Liver (tissue), 9 donors: ENCODE measurements around the gene TIE1. TPM values are rescaled to one million over a fixed set of nuclear protein-coding genes. Genes with fewer than 3 reads are reported as not detected.
"Not testable (repeated sequence)": the region's sequence is repeated elsewhere in the genome, so short reads cannot be mapped to it uniquely, and the experiment has no call there.

Experiments used
- DNase-seq: peaks from one replicate; pipeline ENCODE4 v3.0.0-alpha.2; 2017; ENCODE audit warnings: low spot score
- H3K27ac ChIP-seq, 2 donors: one replicate each; pipeline ENCODE4 v1.7.0; 2013; ENCODE audit warnings: inconsistent platforms in 2 of 2, low read length in 2 of 2, control low read depth in 1 of 2, low read depth in 1 of 2, mild to moderate bottlenecking in 1 of 2
- H3K27me3 ChIP-seq, 4 donors: one replicate each; pipeline versions ENCODE4 v1.6.1 to v1.7.0; 2013; ENCODE audit warnings: low read length in 3 of 4, inconsistent platforms in 1 of 4, mild to moderate bottlenecking in 1 of 4, moderate library complexity in 1 of 4; ENCODE audit not compliant: control insufficient read depth in 4 of 4, insufficient read depth in 4 of 4
- H3K36me3 ChIP-seq, 4 donors: one replicate each; pipeline versions ENCODE4 v1.6.1 to v1.7.0; 2013; ENCODE audit warnings: low read length in 3 of 4, mild to moderate bottlenecking in 3 of 4, low read depth in 1 of 4, moderate library complexity in 1 of 4; ENCODE audit not compliant: control insufficient read depth in 4 of 4, insufficient read depth in 3 of 4
- H3K4me1 ChIP-seq, 4 donors: one replicate each; pipeline versions ENCODE4 v1.6.1 to v1.7.0; 2013; ENCODE audit warnings: low read length in 3 of 4, mild to moderate bottlenecking in 3 of 4, moderate library complexity in 1 of 4; ENCODE audit not compliant: control insufficient read depth in 4 of 4, insufficient read depth in 4 of 4
- H3K4me3 ChIP-seq, 3 donors: one replicate each; pipeline versions ENCODE4 v1.6.1 to v1.7.0; 2013; ENCODE audit warnings: low read length in 3 of 3, control low read depth in 1 of 3, low read depth in 1 of 3, mild to moderate bottlenecking in 1 of 3
- H3K9ac ChIP-seq, 2 donors: one replicate each; pipeline ENCODE4 v1.7.0; 2013; ENCODE audit warnings: low read length in 2 of 2, mild to moderate bottlenecking in 2 of 2, moderate library complexity in 2 of 2, control low read depth in 1 of 2, low read depth in 1 of 2
- H3K9me3 ChIP-seq, 4 donors: one replicate each; pipeline versions ENCODE4 v1.6.1 to v1.7.0; 2013; ENCODE audit warnings: low read length in 3 of 4; ENCODE audit not compliant: control insufficient read depth in 4 of 4
- EGR1 ChIP-seq, 2 donors: IDR thresholded peaks; 2 replicates each; pipeline ENCODE4 v1.6.1; 2016 to 2018; ENCODE audit warnings: antibody characterized with exemption in 2 of 2, low read depth in 2 of 2
- FOXA2 ChIP-seq: IDR thresholded peaks from 2 replicates; pipeline ENCODE4 v1.6.1; 2016; ENCODE audit warnings: antibody characterized with exemption
- HNF4A ChIP-seq, 2 donors: conservative IDR thresholded peaks; 2 replicates each; pipeline ENCODE4 v1.6.1; 2016; ENCODE audit warnings: antibody characterized with exemption in 2 of 2, mild to moderate bottlenecking in 2 of 2
- MAX ChIP-seq: IDR thresholded peaks from 2 replicates; pipeline ENCODE4 v1.6.1; 2016; ENCODE audit warnings: antibody characterized with exemption
- NR2F2 ChIP-seq: IDR thresholded peaks from 2 replicates; pipeline ENCODE4 v1.6.1; 2016; ENCODE audit warnings: antibody characterized with exemption
- RAD21 ChIP-seq, 2 donors: IDR thresholded peaks; 2 replicates each; pipeline ENCODE4 v1.6.1; 2016; ENCODE audit warnings: antibody characterized with exemption in 2 of 2, mild to moderate bottlenecking in 2 of 2
- RXRA ChIP-seq, 2 donors: IDR thresholded peaks; 2 replicates each; pipeline ENCODE4 v1.6.1; 2017 to 2018; ENCODE audit warnings: antibody characterized with exemption in 2 of 2, mild to moderate bottlenecking in 1 of 2
- SP1 ChIP-seq: IDR thresholded peaks from 2 replicates; pipeline ENCODE4 v1.6.1; 2018; ENCODE audit warnings: antibody characterized with exemption, mild to moderate bottlenecking
- TAF1 ChIP-seq: conservative IDR thresholded peaks from 2 replicates; pipeline ENCODE4 v1.6.1; 2016; ENCODE audit warnings: antibody characterized with exemption, mild to moderate bottlenecking
- YY1 ChIP-seq: IDR thresholded peaks from 2 replicates; pipeline ENCODE4 v1.6.1; 2016; ENCODE audit warnings: antibody characterized with exemption, mild to moderate bottlenecking
- WGBS: extraction: QIAGEN DNeasy Blood & Tissue Kit; methylation state at CpG from one replicate; pipeline ENCODE4 v1.1.7; 2013; 5-methylcytosine and 5-hydroxymethylcytosine counted together
- polyA plus RNA-seq, 2 donors: library from polyadenylated mRNA; stranded (reverse) in 1 of 2; unstranded in 1 of 2; fragments of 200-250 nt in 1 of 2; fragments of >200 nt in 1 of 2; fragmentation: Nextera tagmentation in 1 of 2; extraction: Ambion mirVana in 1 of 2; gene quantifications; one replicate each; pipeline versions ENCODE4 v1.2.1 to v1.2.3, GENCODE V29; 2013 to 2015
- total RNA-seq, 2 donors: library from RNA; depleted of rRNA; stranded (reverse); fragments of >200 nt; gene quantifications; one replicate each; pipeline ENCODE4 v1.2.3, GENCODE V29; 2014
- TF ChIP-seq, protein P1 (sequence below): IDR thresholded peaks from 2 replicates; pipeline ENCODE4 v1.6.1; 2016; ENCODE audit warnings: antibody characterized with exemption, mild to moderate bottlenecking
- TF ChIP-seq, protein P2 (sequence below): fragments of 150-350 bp; IDR thresholded peaks from 2 replicates; pipeline ENCODE4 v1.5.1; 2017; ENCODE audit warnings: improper control_type of control experiment, low read depth, low read length; ENCODE audit not compliant: missing input control
- donor health status: healthy.
- donor health status: healthy.
- donor health status: healthy.
- donor health status: healthy.
- donor health status: healthy.

TIE1 gene
- total and polyA plus RNA-seq, 4 donors, result 3.6 to 17.6 (median 8.9) TPM

- Histone ChIP-seq H3K27ac (peak within 1 kb of the TSS; percentile 86 to 89), H3K9ac (peak within 1 kb of the TSS; percentile 60 to 84), H3K4me3 (peak within 1 kb of the TSS; percentile 71 to 73 (median 71)), H3K27me3 (no peaks in the 10 kb centered on the region), H3K36me3 (peaks cover 2 to 20% (median 16%) of the 10 kb centered on the region in 4 donors), H3K9me3 (no peaks in the 10 kb centered on the region), H3K4me1 (peaks cover 7 to 22% (median 16%) of the 10 kb centered on the region in 4 donors)
- under 1% methylated on average over 58 of the region's 58 CpGs for WGBS
- TF ChIP-seq RXRA (IDR thresholded peaks at IDR 0.05), result peak in 1 of 2 donors; percentile 23
- peak; percentile 48 for TF ChIP-seq SP1
- peak; percentile 45 to 69 for TF ChIP-seq RAD21 (IDR thresholded peaks at IDR 0.05)
- TF ChIP-seq FOXA2, result no peak
- peak; percentile 93 for DNase-seq
Observed at GRCh38 chr1:43367904-43368645, 67.3 kb downstream of the TIE1 start, which contains the start of gene ELOVL1. Gene ELOVL1, minus strand, starts transcription at chr1:43368011. Its CDS starts 2,402 bp downstream, at chr1:43365609.

DNA sequence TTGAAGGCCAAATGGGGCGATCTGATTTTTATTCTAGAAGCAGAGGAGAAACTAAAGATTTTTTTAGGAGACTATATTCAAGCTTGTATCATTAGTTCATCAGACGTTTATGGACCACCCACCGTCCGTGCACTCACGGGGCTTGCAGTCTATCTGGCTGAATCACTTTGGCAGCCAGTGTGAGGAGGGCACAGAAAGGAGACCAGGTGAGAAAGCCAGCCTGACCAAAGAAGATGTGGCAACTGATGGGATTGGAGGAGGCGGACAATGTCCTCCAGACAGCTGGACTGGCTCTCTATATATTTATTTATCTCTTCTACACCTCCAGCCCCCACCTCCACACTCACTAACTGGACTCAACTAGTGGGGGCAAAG, 67.9 kb downstream of the TIE1 start:
- no peaks in the 10 kb centered on the region for H3K27me3 ChIP-seq
- peak overlapping the region; percentile 60 to 84 for H3K9ac ChIP-seq
- no peaks in the 10 kb centered on the region for H3K9me3 ChIP-seq
- peak overlapping the region; percentile 72 to 89 for H3K27ac ChIP-seq
- WGBS, result 37% methylated on average over 6 of the region's 6 CpGs
- peaks cover 2 to 14% (median 14%) of the 10 kb centered on the region in 4 donors for H3K36me3 ChIP-seq
- peak overlapping the region; percentile 49 to 71 (median 71) for H3K4me3 ChIP-seq
- H3K4me1 ChIP-seq, result peaks cover 11 to 27% (median 19%) of the 10 kb centered on the region in 4 donors
- TF ChIP-seq EGR1 (IDR thresholded peaks at IDR 0.05; ENCODE audit: low read depth in 2 of 2) (no peak), HNF4A (conservative IDR thresholded peaks at IDR 0.05) (no peak), YY1 (no peak), MAX (no peak), NR2F2 (no peak), TAF1 (no peak)
- TF ChIP-seq, protein P1, sequence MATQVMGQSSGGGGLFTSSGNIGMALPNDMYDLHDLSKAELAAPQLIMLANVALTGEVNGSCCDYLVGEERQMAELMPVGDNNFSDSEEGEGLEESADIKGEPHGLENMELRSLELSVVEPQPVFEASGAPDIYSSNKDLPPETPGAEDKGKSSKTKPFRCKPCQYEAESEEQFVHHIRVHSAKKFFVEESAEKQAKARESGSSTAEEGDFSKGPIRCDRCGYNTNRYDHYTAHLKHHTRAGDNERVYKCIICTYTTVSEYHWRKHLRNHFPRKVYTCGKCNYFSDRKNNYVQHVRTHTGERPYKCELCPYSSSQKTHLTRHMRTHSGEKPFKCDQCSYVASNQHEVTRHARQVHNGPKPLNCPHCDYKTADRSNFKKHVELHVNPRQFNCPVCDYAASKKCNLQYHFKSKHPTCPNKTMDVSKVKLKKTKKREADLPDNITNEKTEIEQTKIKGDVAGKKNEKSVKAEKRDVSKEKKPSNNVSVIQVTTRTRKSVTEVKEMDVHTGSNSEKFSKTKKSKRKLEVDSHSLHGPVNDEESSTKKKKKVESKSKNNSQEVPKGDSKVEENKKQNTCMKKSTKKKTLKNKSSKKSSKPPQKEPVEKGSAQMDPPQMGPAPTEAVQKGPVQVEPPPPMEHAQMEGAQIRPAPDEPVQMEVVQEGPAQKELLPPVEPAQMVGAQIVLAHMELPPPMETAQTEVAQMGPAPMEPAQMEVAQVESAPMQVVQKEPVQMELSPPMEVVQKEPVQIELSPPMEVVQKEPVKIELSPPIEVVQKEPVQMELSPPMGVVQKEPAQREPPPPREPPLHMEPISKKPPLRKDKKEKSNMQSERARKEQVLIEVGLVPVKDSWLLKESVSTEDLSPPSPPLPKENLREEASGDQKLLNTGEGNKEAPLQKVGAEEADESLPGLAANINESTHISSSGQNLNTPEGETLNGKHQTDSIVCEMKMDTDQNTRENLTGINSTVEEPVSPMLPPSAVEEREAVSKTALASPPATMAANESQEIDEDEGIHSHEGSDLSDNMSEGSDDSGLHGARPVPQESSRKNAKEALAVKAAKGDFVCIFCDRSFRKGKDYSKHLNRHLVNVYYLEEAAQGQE, result no peak
- TF ChIP-seq, protein P2, sequence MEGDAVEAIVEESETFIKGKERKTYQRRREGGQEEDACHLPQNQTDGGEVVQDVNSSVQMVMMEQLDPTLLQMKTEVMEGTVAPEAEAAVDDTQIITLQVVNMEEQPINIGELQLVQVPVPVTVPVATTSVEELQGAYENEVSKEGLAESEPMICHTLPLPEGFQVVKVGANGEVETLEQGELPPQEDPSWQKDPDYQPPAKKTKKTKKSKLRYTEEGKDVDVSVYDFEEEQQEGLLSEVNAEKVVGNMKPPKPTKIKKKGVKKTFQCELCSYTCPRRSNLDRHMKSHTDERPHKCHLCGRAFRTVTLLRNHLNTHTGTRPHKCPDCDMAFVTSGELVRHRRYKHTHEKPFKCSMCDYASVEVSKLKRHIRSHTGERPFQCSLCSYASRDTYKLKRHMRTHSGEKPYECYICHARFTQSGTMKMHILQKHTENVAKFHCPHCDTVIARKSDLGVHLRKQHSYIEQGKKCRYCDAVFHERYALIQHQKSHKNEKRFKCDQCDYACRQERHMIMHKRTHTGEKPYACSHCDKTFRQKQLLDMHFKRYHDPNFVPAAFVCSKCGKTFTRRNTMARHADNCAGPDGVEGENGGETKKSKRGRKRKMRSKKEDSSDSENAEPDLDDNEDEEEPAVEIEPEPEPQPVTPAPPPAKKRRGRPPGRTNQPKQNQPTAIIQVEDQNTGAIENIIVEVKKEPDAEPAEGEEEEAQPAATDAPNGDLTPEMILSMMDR, result no peak
- DNase-seq, result no peak

DNA sequence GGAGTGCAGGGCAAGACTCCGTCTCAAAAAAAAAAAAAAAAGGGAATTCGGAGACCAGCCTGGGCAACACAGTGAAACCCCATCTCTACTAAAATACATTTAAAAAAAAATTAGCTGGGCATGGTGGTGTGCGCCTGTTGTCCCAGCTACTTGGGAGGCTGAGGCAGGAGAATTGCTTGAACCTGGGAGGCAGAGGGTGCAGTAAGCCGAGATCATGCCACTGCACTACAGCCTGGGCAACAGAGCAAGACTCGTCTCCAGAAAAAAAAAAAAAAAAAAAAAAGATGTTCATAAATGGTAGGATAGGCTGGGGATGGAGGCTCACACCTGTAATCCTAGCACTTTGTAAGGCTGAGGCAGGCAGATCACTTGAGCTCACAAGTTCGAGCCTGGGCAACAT, 69.0 kb downstream of the TIE1 start:
- DNase-seq, H3K27ac ChIP-seq, H3K27me3 ChIP-seq, H3K9ac ChIP-seq, H3K36me3 ChIP-seq, H3K9me3 ChIP-seq, H3K4me3 ChIP-seq: not testable (repeated sequence)
- peaks cover 11 to 32% (median 24%) of the 10 kb centered on the region in 4 donors for H3K4me1 ChIP-seq
- 97% methylated on average over 6 of the region's 6 CpGs for WGBS
